ENCODE measurements around the gene SNX14. TPM values are rescaled to one million over a fixed set of nuclear protein-coding genes. Genes with fewer than 3 reads are reported as not detected.

SNX14 gene
- total and polyA plus RNA-seq, 2 of the 13 experiments (the other 11 are each of a cell fraction or from before 2014, with no cell fraction given): 83.5 to 112 TPM

DNA sequence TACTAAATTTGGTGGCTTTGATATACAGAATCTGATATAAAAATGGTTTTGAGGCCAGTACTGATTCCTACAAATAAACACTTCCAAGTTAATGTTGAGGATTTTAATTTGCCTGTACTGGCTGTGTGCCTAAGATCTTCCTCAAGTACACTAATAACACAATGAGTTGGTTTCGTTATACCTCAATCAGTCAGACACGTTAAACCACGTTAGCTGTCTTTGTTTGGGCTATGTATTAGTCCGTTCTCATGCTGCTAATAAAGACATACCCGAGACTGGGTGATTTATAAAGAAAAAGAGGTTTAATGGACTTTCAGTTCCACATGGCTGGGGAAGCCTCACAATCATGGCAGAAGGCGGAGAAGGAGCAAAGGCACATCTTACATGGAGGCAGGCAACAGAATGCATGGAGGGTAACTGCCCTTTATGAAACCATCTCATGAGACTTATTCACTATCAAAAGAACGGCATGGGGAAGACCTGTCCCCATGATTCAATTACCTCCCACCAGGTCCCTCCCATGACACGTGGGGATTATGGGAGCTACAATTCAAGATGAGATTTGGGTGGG, 97.6 kb downstream of the SNX14 start:
- intact Hi-C loops (cut with micrococcal nuclease; ENCODE audit: unreplicated experiment): no loop called here
- H3K27ac ChIP-seq (ENCODE audit: extremely low read length, insufficient read depth, low read length): no peak overlapping the region
- no peak for FAIRE-seq
- H4K20me1 ChIP-seq (ENCODE audit: insufficient read depth, low read length): no peaks in the 10 kb centered on the region
- H3K4me1 ChIP-seq (ENCODE audit: insufficient read depth, low read length): peaks cover 6% of the 10 kb centered on the region; the same call in 1 of the 2 replicates
- ChIA-PET POLR2A (interaction anchor here (1.2 kb wide), 1 partner anchor 8 kb away, joined by 3 read pairs; no protein-coding TSS in a partner anchor), CTCF (ENCODE audit: low intra/inter-chr PET ratio, low total read pairs) (no interaction called here)
- no peaks in the 10 kb centered on the region for H3K79me2 ChIP-seq (ENCODE audit: insufficient read depth, low read length)
- H3K9ac ChIP-seq (ENCODE audit: insufficient read depth, low read depth, low read length): no peak overlapping the region
- TF ChIP-seq, protein P1, sequence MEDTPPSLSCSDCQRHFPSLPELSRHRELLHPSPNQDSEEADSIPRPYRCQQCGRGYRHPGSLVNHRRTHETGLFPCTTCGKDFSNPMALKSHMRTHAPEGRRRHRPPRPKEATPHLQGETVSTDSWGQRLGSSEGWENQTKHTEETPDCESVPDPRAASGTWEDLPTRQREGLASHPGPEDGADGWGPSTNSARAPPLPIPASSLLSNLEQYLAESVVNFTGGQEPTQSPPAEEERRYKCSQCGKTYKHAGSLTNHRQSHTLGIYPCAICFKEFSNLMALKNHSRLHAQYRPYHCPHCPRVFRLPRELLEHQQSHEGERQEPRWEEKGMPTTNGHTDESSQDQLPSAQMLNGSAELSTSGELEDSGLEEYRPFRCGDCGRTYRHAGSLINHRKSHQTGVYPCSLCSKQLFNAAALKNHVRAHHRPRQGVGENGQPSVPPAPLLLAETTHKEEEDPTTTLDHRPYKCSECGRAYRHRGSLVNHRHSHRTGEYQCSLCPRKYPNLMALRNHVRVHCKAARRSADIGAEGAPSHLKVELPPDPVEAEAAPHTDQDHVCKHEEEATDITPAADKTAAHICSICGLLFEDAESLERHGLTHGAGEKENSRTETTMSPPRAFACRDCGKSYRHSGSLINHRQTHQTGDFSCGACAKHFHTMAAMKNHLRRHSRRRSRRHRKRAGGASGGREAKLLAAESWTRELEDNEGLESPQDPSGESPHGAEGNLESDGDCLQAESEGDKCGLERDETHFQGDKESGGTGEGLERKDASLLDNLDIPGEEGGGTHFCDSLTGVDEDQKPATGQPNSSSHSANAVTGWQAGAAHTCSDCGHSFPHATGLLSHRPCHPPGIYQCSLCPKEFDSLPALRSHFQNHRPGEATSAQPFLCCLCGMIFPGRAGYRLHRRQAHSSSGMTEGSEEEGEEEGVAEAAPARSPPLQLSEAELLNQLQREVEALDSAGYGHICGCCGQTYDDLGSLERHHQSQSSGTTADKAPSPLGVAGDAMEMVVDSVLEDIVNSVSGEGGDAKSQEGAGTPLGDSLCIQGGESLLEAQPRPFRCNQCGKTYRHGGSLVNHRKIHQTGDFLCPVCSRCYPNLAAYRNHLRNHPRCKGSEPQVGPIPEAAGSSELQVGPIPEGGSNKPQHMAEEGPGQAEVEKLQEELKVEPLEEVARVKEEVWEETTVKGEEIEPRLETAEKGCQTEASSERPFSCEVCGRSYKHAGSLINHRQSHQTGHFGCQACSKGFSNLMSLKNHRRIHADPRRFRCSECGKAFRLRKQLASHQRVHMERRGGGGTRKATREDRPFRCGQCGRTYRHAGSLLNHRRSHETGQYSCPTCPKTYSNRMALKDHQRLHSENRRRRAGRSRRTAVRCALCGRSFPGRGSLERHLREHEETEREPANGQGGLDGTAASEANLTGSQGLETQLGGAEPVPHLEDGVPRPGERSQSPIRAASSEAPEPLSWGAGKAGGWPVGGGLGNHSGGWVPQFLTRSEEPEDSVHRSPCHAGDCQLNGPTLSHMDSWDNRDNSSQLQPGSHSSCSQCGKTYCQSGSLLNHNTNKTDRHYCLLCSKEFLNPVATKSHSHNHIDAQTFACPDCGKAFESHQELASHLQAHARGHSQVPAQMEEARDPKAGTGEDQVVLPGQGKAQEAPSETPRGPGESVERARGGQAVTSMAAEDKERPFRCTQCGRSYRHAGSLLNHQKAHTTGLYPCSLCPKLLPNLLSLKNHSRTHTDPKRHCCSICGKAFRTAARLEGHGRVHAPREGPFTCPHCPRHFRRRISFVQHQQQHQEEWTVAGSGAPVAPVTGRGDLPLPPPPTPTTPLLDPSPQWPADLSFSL (CRISPR knock-in tag; IDR thresholded peaks at IDR 0.05): no peak
- no peak for TF ChIP-seq PAX8 (CRISPR knock-in tag; IDR thresholded peaks at IDR 0.05; ENCODE audit: borderline replicate concordance)
- TF ChIP-seq AGO1 (IDR thresholded peaks at IDR 0.05; ENCODE audit: low read depth, low read length, poor library complexity, severe bottlenecking): no peak
- TF ChIP-seq ZNF709 (CRISPR knock-in tag; IDR thresholded peaks at IDR 0.05): no peak
- TF ChIP-seq, protein P2, sequence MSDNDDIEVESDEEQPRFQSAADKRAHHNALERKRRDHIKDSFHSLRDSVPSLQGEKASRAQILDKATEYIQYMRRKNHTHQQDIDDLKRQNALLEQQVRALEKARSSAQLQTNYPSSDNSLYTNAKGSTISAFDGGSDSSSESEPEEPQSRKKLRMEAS (IDR thresholded peaks at IDR 0.05): no peak
- TF ChIP-seq, protein P3, sequence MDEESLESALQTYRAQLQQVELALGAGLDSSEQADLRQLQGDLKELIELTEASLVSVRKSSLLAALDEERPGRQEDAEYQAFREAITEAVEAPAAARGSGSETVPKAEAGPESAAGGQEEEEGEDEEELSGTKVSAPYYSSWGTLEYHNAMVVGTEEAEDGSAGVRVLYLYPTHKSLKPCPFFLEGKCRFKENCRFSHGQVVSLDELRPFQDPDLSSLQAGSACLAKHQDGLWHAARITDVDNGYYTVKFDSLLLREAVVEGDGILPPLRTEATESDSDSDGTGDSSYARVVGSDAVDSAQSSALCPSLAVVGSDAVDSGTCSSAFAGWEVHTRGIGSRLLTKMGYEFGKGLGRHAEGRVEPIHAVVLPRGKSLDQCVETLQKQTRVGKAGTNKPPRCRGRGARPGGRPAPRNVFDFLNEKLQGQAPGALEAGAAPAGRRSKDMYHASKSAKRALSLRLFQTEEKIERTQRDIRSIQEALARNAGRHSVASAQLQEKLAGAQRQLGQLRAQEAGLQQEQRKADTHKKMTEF (CRISPR knock-in tag; IDR thresholded peaks at IDR 0.05): no peak
- TF ChIP-seq, protein P4, sequence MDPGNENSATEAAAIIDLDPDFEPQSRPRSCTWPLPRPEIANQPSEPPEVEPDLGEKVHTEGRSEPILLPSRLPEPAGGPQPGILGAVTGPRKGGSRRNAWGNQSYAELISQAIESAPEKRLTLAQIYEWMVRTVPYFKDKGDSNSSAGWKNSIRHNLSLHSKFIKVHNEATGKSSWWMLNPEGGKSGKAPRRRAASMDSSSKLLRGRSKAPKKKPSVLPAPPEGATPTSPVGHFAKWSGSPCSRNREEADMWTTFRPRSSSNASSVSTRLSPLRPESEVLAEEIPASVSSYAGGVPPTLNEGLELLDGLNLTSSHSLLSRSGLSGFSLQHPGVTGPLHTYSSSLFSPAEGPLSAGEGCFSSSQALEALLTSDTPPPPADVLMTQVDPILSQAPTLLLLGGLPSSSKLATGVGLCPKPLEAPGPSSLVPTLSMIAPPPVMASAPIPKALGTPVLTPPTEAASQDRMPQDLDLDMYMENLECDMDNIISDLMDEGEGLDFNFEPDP (CRISPR knock-in tag; conservative IDR thresholded peaks at IDR 0.05): no peak
- no peak for TF ChIP-seq CEBPB (IDR thresholded peaks at IDR 0.05; ENCODE audit: borderline replicate concordance, low read depth, low read length)
- no peak for TF ChIP-seq HNRNPL (IDR thresholded peaks at IDR 0.05; ENCODE audit: low read depth, low read length)
- no peak for TF ChIP-seq SRY (CRISPR knock-in tag; IDR thresholded peaks at IDR 0.05)
- no peak for TF ChIP-seq ZNF24 (IDR thresholded peaks at IDR 0.05)
- no peak for TF ChIP-seq ERF (CRISPR knock-in tag; IDR thresholded peaks at IDR 0.05)
- no peak for TF ChIP-seq ZNF337 (CRISPR knock-in tag; IDR thresholded peaks at IDR 0.05; ENCODE audit: borderline replicate concordance, low read depth)
- no peak for TF ChIP-seq MIXL1 (CRISPR knock-in tag; IDR thresholded peaks at IDR 0.05)
- H3K9me3 ChIP-seq (ENCODE audit: low read length): peaks cover 10% of the 10 kb centered on the region; the same call in 1 of the 2 replicates
- 85% methylated on average over 8 of the region's 8 CpGs for WGBS (ENCODE audit: low lambda C conversion rate)
- in situ Hi-C loops (cut with HindIII; ENCODE audit: extremely low pct_ligation_motif_present, low pct_unique_long_range_greater_than_20kb): no loop called here
- no peak for DNase-seq (ENCODE audit: low spot score)
- BruUV-seq (replicated peaks): no TSS peak
- H3K36me3 ChIP-seq (replicated peaks in 1 of 2; ENCODE audit: control insufficient read depth in 1 of 2, insufficient read depth in 2 of 2, low read length in 2 of 2): 0 out of 5 replicates have a peak, but pooled peaks cover 0 to 4% of the 10 kb centered on the region in 2 experiments
- H3K27me3 ChIP-seq (ENCODE audit: control insufficient read depth in 1 of 2, insufficient read depth in 2 of 2, low read length in 2 of 2): no peaks in the 10 kb centered on the region
- no peak for ATAC-seq
- H2AFZ ChIP-seq (ENCODE audit: low read length): no peak overlapping the region
- H3K4me2 ChIP-seq (ENCODE audit: low read depth, low read length): no peak overlapping the region
- no peak overlapping the region for H3K4me3 ChIP-seq (replicated peaks in 1 of 3; ENCODE audit: insufficient read depth in 1 of 3, low read depth in 2 of 3, low read length in 3 of 3)

Measured in HepG2 (cell line).